HG03575 (cell line): ENCODE measurements around the gene IQCC.

Experiments
- ATAC-seq: cut with Tn5 transposase; IDR thresholded peaks from one replicate; pipeline ENCODE4 v1.9.1; 2021; ENCODE audit not compliant: unreplicated experiment, insufficient number of reproducible peaks, low FRiP score; ENCODE audit errors: extremely low read depth

The IQCC gene

GRCh38 chr1:32220746-32221580, 15.5 kb downstream of the IQCC start:
- ATAC-seq, result no peak

- no peak for ATAC-seq
Measured at GRCh38 chr1:32221581-32221979, 16.1 kb downstream of the IQCC start.

GRCh38 chr1:32221980-32222755, 16.7 kb downstream of the IQCC start, which contains the start of the genes EIF3I and TMEM234:
TSS of gene EIF3I (plus strand) at chr1:32222407. CDS start at chr1:32222442, 35 bp downstream.
TSS of gene TMEM234 (minus strand) at chr1:32222353. CDS start at chr1:32222322, 31 bp downstream.
- no peak for ATAC-seq

DNA sequence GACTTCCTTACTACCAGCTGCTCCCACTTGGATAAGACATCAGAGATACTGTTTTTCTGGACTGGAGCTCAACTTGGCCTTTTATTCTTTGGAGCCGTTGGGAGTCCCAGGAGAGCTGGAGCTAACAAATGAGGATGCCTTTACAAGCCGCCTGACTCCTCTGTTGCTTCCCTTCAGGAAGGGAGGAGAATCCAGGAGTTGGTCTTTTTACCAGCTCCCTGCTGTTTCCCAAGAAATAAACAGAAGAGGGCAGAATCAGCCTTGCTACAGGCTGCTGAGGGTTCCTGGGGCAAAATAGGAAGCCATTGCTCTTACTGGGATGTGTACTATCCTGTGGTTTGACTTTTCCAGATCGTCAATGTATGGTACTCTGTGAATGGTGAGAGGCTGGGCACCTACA, 18.2 kb downstream of the IQCC start:
- ATAC-seq, result no peak

- no peak for ATAC-seq
Measured at GRCh38 chr1:32224285-32224684, 18.8 kb downstream of the IQCC start.

DNA sequence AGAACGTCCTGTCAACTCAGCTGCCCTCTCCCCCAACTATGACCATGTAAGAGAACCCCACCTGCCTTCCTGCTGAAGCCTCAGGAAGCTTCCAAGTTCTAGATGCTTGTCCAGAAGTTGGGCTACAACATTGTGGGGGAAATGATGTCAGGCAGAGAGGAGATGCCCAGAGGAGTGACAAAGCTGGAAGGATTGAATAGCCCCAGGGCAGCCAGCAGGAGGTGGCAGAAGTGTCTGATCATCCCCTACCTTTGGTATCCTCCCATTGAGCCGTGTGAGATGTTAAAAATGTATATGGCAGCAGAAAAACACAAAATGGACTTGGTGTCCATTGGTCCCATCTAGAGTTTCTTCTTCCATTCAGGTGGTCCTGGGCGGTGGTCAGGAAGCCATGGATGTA, 23.3 kb downstream of the IQCC start:
- ATAC-seq, result no peak

DNA sequence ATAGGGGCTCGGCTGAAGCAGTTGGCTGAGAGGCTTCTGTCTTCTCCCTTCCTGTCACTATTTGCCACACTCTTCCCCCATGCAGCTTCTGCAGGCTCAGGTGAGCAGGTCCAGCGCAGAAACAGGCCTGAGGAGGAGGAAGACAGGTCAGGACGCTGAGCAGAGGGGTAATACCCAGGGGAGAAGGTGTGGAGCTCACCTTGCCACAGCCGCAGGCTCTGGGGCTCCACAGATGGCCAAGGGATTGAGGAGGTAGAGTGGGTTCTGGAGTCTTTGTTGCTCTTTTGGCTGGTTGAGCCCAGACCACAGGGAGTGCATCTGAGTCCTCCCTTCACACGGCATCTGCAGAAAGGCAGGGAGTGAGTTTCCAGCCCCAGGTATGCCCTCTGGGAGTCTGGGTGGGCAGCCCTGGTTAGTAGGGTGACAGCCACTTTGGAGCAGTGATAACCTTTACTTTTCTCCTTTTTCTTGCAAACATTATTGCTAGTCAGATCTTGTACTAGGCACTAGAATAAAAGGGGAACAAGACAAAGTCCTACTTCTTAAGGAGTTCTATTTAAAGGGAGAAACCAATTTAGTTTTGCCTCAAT, 26.5 kb downstream of the IQCC start:
- no peak for ATAC-seq

- ATAC-seq, result no peak
Measured at GRCh38 chr1:32232558-32233304, 27.3 kb downstream of the IQCC start.

- no peak for ATAC-seq
Measured at GRCh38 chr1:32234792-32235191, 29.3 kb downstream of the IQCC start.

DNA sequence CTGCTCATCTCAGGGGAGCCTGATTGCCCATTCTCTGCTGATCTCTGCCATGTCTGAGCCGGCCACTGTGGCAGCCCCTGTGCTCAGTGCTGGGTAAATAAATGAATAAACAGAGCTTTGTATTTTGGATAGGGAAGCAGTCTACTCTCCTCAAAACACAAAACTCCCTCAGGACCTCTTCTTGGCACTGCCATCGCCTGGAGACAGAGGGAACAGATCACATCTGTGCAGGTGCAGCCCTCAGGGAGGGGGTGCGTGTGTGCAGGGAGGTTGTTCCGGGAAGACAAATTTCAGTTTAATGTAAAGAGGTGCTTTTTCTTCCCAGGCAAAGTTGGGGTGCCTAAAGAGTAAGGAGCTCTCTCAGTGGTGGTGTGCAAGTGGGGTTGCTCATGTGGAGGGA, 33.9 kb downstream of the IQCC start:
- ATAC-seq, result no peak

DNA sequence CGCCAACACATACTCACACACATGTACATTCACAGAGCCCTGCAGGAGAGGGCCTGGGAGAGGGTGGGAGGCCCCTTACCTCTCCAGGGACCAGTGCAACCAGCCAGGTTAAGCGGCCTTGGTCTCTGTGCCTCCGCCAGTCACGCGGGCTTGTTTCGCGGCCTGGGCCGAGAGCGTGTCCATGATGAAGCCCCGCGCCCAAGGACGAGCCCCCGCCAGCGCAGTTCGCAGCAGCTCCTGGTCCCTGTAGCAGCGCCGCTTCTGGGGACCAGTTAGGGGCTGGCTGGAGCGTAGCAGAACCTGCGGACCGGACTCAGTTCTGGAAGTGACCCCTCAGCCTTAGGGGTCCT, 34.3 kb downstream of the IQCC start:
- no peak for ATAC-seq

- ATAC-seq, result no peak
Measured at GRCh38 chr1:32240140-32240951, 34.9 kb downstream of the IQCC start.

GRCh38 chr1:32241001-32241763, 35.7 kb downstream of the IQCC start:
- no peak for ATAC-seq

DNA sequence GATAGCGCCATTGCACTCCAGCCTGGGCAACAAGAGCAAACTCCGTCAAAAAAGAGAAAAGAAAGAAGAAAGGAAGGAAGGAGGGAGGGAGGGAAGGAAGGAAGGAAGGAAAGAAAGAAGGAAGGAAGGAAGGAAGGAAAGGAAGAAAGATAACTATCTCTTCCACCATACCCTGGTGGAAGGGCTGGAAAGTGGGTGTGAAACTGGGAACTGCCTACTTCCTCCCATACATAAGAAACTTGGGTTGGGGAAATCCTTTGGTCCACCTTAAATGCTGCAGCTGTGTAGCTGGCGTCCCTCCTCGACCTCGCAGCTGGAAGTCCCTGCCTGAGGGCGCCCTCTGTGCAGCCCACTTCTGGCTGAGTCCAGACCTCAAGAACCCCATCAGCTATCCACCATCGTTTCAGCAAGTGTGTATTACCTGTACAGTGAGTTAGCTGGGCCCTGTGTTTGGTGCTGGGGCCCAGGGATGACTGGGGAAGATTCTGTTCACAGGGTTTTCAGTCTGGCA, 36.9 kb downstream of the IQCC start:
- ATAC-seq, result no peak

DNA sequence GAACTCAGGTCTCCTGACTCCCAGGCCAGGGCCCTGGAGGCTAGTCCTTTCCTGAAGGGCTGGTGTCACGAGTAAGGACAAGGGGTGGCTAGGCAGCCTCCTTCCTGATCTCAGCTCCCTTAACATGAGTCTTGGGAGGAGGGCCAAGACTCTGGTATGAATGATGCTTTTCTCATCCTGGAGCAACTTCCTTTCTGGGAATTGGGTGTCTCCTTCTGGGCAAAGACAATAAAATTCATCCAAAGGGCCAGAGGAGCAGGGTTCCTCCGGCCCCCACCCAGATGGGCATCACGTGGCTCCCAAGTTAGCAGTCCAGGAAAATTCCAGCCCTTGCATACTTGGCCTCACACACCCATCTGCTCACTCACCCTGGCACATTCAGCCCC, 41.4 kb downstream of the IQCC start, which contains the start of gene FAM167B:
Gene FAM167B, plus strand, starts transcription at position 335 of the 386 bp plus-strand sequence. CDS start 200 bp downstream, outside the sequence.
- ATAC-seq, result no peak

- no peak for ATAC-seq
Measured at GRCh38 chr1:32247452-32247851, 42.0 kb downstream of the IQCC start.
